ENCODE results near the gene VSIG10L.

The VSIG10L gene

DNA sequence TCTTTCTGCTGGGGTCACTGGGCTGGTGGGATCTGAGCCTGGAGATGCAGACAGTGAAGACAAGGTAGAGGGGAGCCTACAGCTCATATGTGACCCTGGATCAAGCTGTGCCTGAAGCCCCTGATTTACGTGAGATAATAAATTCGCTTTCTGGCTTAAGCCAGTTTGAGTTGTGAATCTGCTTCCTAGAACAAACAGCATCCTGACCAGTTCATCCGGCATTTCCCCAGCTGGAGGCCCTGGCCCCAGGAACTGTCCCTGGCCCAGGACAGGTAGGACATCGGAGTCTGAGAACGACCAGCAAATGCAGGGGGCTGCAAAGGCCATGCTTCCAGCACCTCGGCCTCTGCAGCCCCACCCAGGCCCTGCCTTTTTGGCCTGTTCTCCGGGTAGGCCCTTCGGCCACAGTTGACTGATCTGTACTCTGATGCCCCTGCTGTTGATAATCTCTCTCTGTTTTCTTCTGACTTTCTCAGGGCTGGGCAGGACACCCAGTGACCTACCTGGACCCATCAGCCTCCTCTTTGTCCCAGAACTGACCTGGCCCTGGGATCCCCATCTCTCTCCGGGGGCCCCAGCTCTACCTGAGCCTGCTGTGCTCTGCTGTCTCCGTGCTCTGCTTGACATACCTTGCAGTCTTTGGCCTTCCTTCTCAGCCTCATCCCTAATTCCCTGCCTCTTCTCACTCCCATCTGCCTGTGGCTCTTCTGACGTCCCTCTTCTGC is 9.5 kb upstream of the VSIG10L start:
- Histone ChIP-seq H2BK5ac (ENCODE audit: low read depth, low read length, poor library complexity) (no peak overlapping the region), H3K79me2 (ENCODE audit: control insufficient read depth, insufficient read depth, low read length, poor library complexity) (no peaks in the 10 kb centered on the region), H3K18ac (ENCODE audit: low read length) (no peak overlapping the region), H3K4me3 (ENCODE audit: low read depth, low read length) (no peak overlapping the region), H3K9ac (ENCODE audit: low read length) (no peak overlapping the region), H3K27ac (ENCODE audit: low read depth, low read length) (no peak overlapping the region), H3K14ac (ENCODE audit: low read length) (no peak overlapping the region), H3K4me1 (ENCODE audit: control insufficient read depth in 1 of 2, insufficient read depth in 2 of 2, low read length in 2 of 2) (peaks cover 5% of the 10 kb centered on the region in 2 experiments), H4K12ac (ENCODE audit: low read depth, low read length) (no peak overlapping the region), H3K4ac (ENCODE audit: low read depth, low read length) (no peak overlapping the region), H2BK120ac (ENCODE audit: insufficient read depth, low read length, poor library complexity) (no peak overlapping the region), H3K9me3 (ENCODE audit: insufficient read depth, low read depth, low read length) (peaks cover 2% of the 10 kb centered on the region), H3K23ac (ENCODE audit: low read length) (no peak overlapping the region), H4K8ac (ENCODE audit: low read depth, low read length) (no peak overlapping the region), H4K91ac (ENCODE audit: low read depth, low read length) (no peak overlapping the region), H3K36me3 (ENCODE audit: control insufficient read depth in 1 of 2, insufficient read depth in 2 of 2, low read length in 2 of 2) (peaks cover 13 to 18% of the 10 kb centered on the region in 2 experiments), H2AFZ (ENCODE audit: insufficient read depth, low read length, poor library complexity) (no peak overlapping the region), H3K4me2 (ENCODE audit: low read length) (no peak overlapping the region), H2AK5ac (ENCODE audit: low read length) (no peak overlapping the region), H3K27me3 (ENCODE audit: insufficient read depth, low read length) (no peaks in the 10 kb centered on the region), H3K79me1 (ENCODE audit: low read length) (peaks cover 2% of the 10 kb centered on the region), H2BK12ac (ENCODE audit: low read length) (no peak overlapping the region)
- WGBS (ENCODE audit: extremely low coverage, insufficient coverage, insufficient read length) = no CpG with 5 or more reads among the region's 11 CpGs
- DNase-seq = no peak

- no CpG with 5 or more reads among the region's 10 CpGs for WGBS (ENCODE audit: extremely low coverage, insufficient coverage, insufficient read length)
- DNase-seq = no peak
- Histone ChIP-seq H3K18ac (ENCODE audit: low read length) (no peak overlapping the region), H3K79me2 (ENCODE audit: control insufficient read depth, insufficient read depth, low read length, poor library complexity) (no peaks in the 10 kb centered on the region), H3K4me2 (ENCODE audit: low read length) (no peak overlapping the region), H3K9me3 (ENCODE audit: insufficient read depth, low read depth, low read length) (no peaks in the 10 kb centered on the region), H4K91ac (ENCODE audit: low read depth, low read length) (no peak overlapping the region), H2BK12ac (ENCODE audit: low read length) (no peak overlapping the region), H2AFZ (ENCODE audit: insufficient read depth, low read length, poor library complexity) (no peak overlapping the region), H3K4ac (ENCODE audit: low read depth, low read length) (no peak overlapping the region), H3K4me3 (ENCODE audit: low read depth, low read length) (no peak overlapping the region), H4K8ac (ENCODE audit: low read depth, low read length) (no peak overlapping the region), H3K9ac (ENCODE audit: low read length) (no peak overlapping the region), H3K27me3 (ENCODE audit: insufficient read depth, low read length) (no peaks in the 10 kb centered on the region), H3K23ac (ENCODE audit: low read length) (no peak overlapping the region), H2BK120ac (ENCODE audit: insufficient read depth, low read length, poor library complexity) (no peak overlapping the region), H3K36me3 (ENCODE audit: control insufficient read depth in 1 of 2, insufficient read depth in 2 of 2, low read length in 2 of 2) (peaks cover 22 to 24% of the 10 kb centered on the region in 2 experiments), H2BK5ac (ENCODE audit: low read depth, low read length, poor library complexity) (no peak overlapping the region), H2AK5ac (ENCODE audit: low read length) (no peak overlapping the region), H3K27ac (ENCODE audit: low read depth, low read length) (no peak overlapping the region), H3K4me1 (ENCODE audit: control insufficient read depth in 1 of 2, insufficient read depth in 2 of 2, low read length in 2 of 2) (no peaks in the 10 kb centered on the region), H3K79me1 (ENCODE audit: low read length) (no peaks in the 10 kb centered on the region), H3K14ac (ENCODE audit: low read length) (no peak overlapping the region), H4K12ac (ENCODE audit: low read depth, low read length) (no peak overlapping the region)
Measured at GRCh38 chr19:51347209-51347928, 5.4 kb upstream of the VSIG10L start.

DNA sequence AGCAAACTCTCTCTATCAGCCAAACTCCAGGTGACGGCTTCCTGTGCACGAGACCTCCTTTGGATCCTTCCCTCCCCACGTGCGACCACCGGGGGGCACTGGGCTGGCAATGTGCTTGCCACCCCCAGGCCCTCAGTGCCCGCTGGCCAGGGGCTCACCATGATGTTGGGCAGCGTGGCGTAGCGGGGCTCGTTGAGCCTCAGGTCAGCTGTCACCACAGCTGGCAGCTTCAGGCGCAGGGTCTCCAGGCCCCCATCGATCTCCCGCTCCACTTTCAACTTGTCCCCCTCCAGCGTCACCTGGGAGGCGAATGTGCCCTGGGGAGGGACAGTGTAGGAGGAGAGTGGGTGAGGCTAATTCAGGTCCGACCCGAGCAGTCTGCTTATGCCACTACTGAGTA is 4.8 kb upstream of the VSIG10L start:
- no peaks in the 10 kb centered on the region for H3K9me3 ChIP-seq (ENCODE audit: insufficient read depth, low read depth, low read length)
- H3K4me1 ChIP-seq (ENCODE audit: control insufficient read depth in 1 of 2, insufficient read depth in 2 of 2, low read length in 2 of 2) = no peaks in the 10 kb centered on the region
- no peak overlapping the region for H3K14ac ChIP-seq (ENCODE audit: low read length)
- H3K4me3 ChIP-seq (ENCODE audit: low read depth, low read length) = no peak overlapping the region
- H3K18ac ChIP-seq (ENCODE audit: low read length) = no peak overlapping the region
- H3K79me1 ChIP-seq (ENCODE audit: low read length) = no peaks in the 10 kb centered on the region
- H2BK120ac ChIP-seq (ENCODE audit: insufficient read depth, low read length, poor library complexity) = no peak overlapping the region
- H3K27ac ChIP-seq (ENCODE audit: low read depth, low read length) = no peak overlapping the region
- H3K79me2 ChIP-seq (ENCODE audit: control insufficient read depth, insufficient read depth, low read length, poor library complexity) = no peaks in the 10 kb centered on the region
- no peak for DNase-seq
- peaks cover 22 to 24% of the 10 kb centered on the region in 2 experiments for H3K36me3 ChIP-seq (ENCODE audit: control insufficient read depth in 1 of 2, insufficient read depth in 2 of 2, low read length in 2 of 2)
- no peak overlapping the region for H2BK12ac ChIP-seq (ENCODE audit: low read length)
- no peak overlapping the region for H4K8ac ChIP-seq (ENCODE audit: low read depth, low read length)
- no peak overlapping the region for H4K91ac ChIP-seq (ENCODE audit: low read depth, low read length)
- no peak overlapping the region for H3K23ac ChIP-seq (ENCODE audit: low read length)
- H2AFZ ChIP-seq (ENCODE audit: insufficient read depth, low read length, poor library complexity) = no peak overlapping the region
- no peak overlapping the region for H2BK5ac ChIP-seq (ENCODE audit: low read depth, low read length, poor library complexity)
- H4K12ac ChIP-seq (ENCODE audit: low read depth, low read length) = no peak overlapping the region
- no peak overlapping the region for H3K4ac ChIP-seq (ENCODE audit: low read depth, low read length)
- no peak overlapping the region for H3K4me2 ChIP-seq (ENCODE audit: low read length)
- H3K27me3 ChIP-seq (ENCODE audit: insufficient read depth, low read length) = no peaks in the 10 kb centered on the region
- H2AK5ac ChIP-seq (ENCODE audit: low read length) = no peak overlapping the region
- no peak overlapping the region for H3K9ac ChIP-seq (ENCODE audit: low read length)
- no CpG with 5 or more reads among the region's 17 CpGs for WGBS (ENCODE audit: extremely low coverage, insufficient coverage, insufficient read length)

- H3K27me3 ChIP-seq (ENCODE audit: insufficient read depth, low read length) = peaks cover 9% of the 10 kb centered on the region
Measured at GRCh38 chr19:51345076-51345620, 3.2 kb upstream of the VSIG10L start.

More at GRCh38 chr19:51345076-51345620, 3.2 kb upstream of the VSIG10L start:
- Histone ChIP-seq H2AK5ac (ENCODE audit: low read length) (no peak overlapping the region), H3K27ac (ENCODE audit: low read depth, low read length) (no peak overlapping the region), H3K18ac (ENCODE audit: low read length) (no peak overlapping the region), H2AFZ (ENCODE audit: insufficient read depth, low read length, poor library complexity) (no peak overlapping the region), H3K4me2 (ENCODE audit: low read length) (no peak overlapping the region), H2BK5ac (ENCODE audit: low read depth, low read length, poor library complexity) (no peak overlapping the region), H3K79me1 (ENCODE audit: low read length) (no peaks in the 10 kb centered on the region), H3K4me1 (ENCODE audit: control insufficient read depth in 1 of 2, insufficient read depth in 2 of 2, low read length in 2 of 2) (peaks cover 2 to 3% of the 10 kb centered on the region in 2 experiments), H3K36me3 (ENCODE audit: control insufficient read depth in 1 of 2, insufficient read depth in 2 of 2, low read length in 2 of 2) (peaks cover 17 to 18% of the 10 kb centered on the region in 2 experiments), H3K4ac (ENCODE audit: low read depth, low read length) (no peak overlapping the region), H3K79me2 (ENCODE audit: control insufficient read depth, insufficient read depth, low read length, poor library complexity) (no peaks in the 10 kb centered on the region), H3K4me3 (ENCODE audit: low read depth, low read length) (no peak overlapping the region), H3K9ac (ENCODE audit: low read length) (no peak overlapping the region), H2BK12ac (ENCODE audit: low read length) (no peak overlapping the region), H4K8ac (ENCODE audit: low read depth, low read length) (no peak overlapping the region), H2BK120ac (ENCODE audit: insufficient read depth, low read length, poor library complexity) (no peak overlapping the region), H4K91ac (ENCODE audit: low read depth, low read length) (no peak overlapping the region), H4K12ac (ENCODE audit: low read depth, low read length) (no peak overlapping the region), H3K23ac (ENCODE audit: low read length) (no peak overlapping the region), H3K9me3 (ENCODE audit: insufficient read depth, low read depth, low read length) (no peaks in the 10 kb centered on the region), H3K14ac (ENCODE audit: low read length) (no peak overlapping the region)
- WGBS (ENCODE audit: extremely low coverage, insufficient coverage, insufficient read length) = no CpG with 5 or more reads among the region's 9 CpGs
- DNase-seq = no peak

All from trophoblast cell (in vitro differentiated cells and primary cell).